GM12801 (cell line): Measurements from ENCODE around the gene PSMD4.

ENCODE experiments used
- TF ChIP-seq, protein P1 (sequence below): IDR thresholded peaks from one replicate; pipeline ENCODE4 v1.5.1; 2011; ENCODE audit warnings: control low read depth; ENCODE audit not compliant: insufficient read length; ENCODE audit errors: extremely low read depth

Gene PSMD4

DNA sequence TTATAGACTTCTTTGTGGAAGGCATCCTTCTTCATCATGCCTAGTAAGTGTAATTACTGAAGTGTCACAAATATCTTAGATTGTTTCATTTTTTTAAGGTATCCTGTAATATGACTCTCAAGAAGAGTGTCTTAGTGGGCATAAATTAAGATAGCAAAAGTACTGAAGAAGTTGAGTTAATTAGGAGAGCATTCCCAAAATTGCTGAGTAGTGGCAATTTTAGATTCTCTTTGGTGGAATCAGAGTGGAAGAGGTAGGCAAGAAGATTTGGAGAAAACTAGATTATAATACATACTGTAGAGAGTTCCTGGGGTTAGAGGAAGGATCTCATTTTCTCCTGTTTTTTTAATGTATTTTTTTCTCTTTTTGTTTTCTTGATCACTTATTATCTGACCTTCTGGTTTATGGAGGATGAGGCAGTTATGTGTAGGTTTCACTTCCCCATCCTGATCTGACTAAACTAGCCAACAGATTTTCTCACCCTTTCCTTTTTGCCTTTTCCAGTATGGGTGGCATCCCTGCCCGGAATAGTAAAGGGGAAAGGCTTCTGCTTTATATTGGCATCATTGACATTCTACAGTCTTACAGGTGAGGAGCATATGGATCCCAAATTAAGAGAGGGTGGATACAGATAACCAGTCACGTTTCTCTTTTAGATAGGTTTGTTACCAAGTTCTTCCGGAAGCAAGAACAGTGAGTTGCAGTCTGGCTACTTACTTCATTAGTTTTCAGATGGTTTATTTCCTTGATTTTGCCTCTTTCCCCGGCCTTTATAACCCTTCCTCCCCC is 16.7 kb upstream of the PSMD4 start:
- TF ChIP-seq, protein P1, sequence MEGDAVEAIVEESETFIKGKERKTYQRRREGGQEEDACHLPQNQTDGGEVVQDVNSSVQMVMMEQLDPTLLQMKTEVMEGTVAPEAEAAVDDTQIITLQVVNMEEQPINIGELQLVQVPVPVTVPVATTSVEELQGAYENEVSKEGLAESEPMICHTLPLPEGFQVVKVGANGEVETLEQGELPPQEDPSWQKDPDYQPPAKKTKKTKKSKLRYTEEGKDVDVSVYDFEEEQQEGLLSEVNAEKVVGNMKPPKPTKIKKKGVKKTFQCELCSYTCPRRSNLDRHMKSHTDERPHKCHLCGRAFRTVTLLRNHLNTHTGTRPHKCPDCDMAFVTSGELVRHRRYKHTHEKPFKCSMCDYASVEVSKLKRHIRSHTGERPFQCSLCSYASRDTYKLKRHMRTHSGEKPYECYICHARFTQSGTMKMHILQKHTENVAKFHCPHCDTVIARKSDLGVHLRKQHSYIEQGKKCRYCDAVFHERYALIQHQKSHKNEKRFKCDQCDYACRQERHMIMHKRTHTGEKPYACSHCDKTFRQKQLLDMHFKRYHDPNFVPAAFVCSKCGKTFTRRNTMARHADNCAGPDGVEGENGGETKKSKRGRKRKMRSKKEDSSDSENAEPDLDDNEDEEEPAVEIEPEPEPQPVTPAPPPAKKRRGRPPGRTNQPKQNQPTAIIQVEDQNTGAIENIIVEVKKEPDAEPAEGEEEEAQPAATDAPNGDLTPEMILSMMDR = no peak

DNA sequence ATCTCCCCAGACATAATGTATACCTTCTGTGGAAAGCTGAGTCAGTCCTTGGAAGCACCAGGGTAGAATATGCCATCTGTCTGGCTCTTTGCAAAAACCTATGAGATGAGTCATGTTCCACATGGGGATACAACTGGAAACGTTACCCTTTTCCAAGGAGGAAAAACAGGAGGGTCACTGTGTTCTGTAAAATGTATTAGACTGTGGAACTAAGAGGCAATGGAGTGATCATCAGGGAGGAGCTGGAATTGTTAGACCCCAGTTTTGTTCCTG is 16.1 kb upstream of the PSMD4 start:
- TF ChIP-seq, protein P1 = no peak

DNA sequence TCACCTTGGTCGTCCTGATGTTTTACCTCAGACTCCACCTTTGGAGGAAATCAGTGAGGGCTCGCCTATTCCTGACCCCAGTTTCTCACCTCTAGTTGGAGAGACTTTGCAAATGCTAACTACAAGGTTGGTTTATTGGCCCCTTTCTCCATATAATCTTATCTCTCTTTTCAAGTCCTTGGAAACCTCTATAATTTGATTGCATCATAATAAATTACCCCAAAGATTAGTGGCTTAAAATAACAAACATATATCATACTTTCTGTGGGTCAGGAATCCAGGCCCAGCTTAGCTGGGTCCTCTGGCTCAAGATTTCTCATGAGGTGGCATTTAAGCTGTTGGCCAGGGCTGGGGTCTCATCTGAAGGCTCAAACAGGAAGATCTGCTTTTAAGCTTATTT is 12.1 kb upstream of the PSMD4 start:
- TF ChIP-seq, protein P1 = no peak

DNA sequence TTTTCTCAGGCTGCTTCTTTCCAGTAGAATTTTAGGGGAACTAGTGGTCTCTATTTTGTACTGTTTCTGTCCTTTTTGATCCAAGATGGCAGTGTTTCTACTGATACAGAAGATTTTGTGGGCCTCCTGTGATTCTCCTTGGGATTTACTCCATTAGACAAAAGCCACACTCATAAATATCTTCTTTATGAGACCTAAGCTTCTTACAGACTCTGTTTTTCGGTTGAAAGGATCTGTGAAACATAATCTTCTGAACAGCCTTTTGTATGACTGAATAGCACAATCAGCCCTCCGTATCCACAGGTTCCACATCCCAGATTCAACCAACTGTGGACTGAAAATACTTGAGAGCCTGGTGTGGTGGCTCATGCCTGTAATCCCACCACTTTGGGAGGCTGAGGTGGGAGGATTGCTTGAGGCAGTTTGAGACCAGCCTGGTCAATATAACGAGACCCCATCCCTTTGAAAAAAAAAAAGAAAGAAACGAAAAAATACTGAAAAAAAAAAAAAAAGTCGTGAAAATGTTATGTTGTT is 10.8 kb upstream of the PSMD4 start:
- TF ChIP-seq, protein P1 = no peak

DNA sequence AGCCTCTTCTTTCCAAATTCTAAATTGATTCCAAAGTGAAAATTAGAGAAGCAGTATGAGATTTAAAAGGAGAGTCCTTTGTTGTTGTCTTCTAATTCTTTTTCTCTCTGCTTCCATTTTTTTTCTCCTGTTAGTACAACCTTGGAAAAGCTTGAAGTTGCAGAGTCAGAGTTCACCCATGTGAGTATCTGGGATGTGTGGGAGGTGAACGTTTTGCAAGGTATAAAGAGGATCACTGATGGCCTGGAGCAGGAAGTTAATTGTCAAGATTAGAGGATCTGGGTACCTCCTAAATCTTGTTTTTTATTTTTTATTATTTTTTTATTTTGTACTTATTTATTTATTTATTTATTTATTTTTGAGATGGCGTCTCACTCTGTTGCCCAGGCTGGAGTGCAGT is 7.7 kb upstream of the PSMD4 start:
- TF ChIP-seq, protein P1 = no peak

DNA sequence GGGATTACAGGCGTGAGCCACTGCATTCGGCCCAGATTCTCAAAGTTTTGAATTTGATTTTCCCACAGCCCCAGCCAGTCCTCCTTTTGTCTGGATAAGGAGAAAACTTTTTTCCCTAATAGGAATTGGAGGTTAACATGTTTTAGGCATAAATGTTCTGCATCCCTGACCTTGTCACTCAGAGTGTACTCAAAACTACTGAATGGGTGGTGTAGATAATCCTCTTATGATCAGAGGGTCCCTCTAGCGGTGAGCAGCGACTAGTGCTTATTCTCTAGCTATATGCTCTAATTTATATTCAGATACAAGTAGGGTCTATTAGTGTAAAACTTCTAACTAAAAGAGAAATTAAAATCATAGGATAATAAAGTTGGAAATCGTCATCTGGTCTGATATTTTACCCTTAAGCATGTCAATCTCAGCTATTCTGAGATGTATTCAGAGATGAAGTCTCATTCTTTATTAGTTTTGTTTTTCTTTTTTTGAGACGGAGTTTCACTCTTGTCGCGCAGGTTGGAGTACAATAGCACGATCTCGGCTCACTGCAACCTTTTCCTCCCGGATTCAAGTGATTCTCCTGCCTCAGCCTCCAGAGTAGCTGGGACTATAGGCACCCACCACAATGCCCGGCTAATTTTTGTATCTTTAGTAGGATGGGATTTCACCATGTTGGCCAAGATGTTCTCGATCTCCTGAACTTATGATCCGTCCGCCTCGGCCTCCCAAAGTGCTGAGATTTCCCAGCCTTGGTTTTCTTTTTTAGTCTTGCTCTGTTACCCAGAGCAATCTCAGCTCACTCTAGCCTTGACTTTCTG is 2.7 kb upstream of the PSMD4 start:
- TF ChIP-seq, protein P1 = peak; percentile 72

DNA sequence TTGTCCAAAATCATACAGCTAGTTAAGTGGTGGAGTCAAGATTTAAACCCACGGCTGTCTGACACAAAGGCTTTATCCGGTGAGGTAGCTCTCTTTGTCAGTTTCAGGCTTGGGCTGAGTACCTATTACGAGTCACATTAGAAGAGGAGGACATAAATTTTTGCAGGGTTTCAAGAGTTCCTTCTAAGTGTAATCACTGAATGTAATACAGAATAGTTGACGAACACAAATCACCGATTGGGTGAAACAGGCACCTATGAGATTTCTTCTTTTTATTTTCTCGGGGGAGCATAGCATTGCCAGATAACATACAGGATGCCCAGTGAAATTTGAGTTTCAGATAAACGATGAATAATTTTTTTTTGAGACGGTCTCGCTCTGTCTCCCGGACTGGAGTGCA is 847 bp downstream of the PSMD4 start:
- TF ChIP-seq, protein P1 = no peak
